Mucosa of descending colon (tissue), 3 donors: ENCODE measurements around the gene APOF. TPM values are rescaled to one million over a fixed set of nuclear protein-coding genes. Genes with fewer than 3 reads are reported as not detected.
A peak's percentile ranks its signal among the peaks of the same experiment; 100 is the strongest.
"Not testable (repeated sequence)": the region's sequence is repeated elsewhere in the genome, so short reads cannot be mapped to it uniquely, and the experiment has no call there.

Experiments
- ATAC-seq: fragments of 200-7000 bp; cut with Tn5 transposase; one replicate; pipeline ENCODE4 v1.9.1; 2020; ENCODE audit warnings: mild to moderate bottlenecking, moderate library complexity
- DNase-seq, 3 donors: peaks; one replicate each; pipeline ENCODE4 v3.0.0-alpha.2; 2020
- H3K36me3 ChIP-seq: fragments of 200-600 bp; one replicate; pipeline ENCODE4 v1.8.0; 2021; ENCODE audit warnings: low read depth, mild to moderate bottlenecking
- H3K4me1 ChIP-seq: fragments of 200-600 bp; one replicate; pipeline ENCODE4 v1.8.0; 2021; ENCODE audit warnings: low read depth, mild to moderate bottlenecking
- H3K4me3 ChIP-seq: fragments of 200-600 bp; one replicate; pipeline ENCODE4 v1.8.0; 2021; ENCODE audit warnings: mild to moderate bottlenecking
- H3K9me3 ChIP-seq: fragments of 200-600 bp; one replicate; pipeline ENCODE4 v1.8.0; 2021; ENCODE audit warnings: mild to moderate bottlenecking
- CTCF ChIP-seq: fragments of 200-600 bp; IDR thresholded peaks from one replicate; pipeline ENCODE4 v1.8.0; 2022; ENCODE audit warnings: antibody characterized with exemption, mild to moderate bottlenecking
- intact Hi-C, 2 donors: fragments of 100-400 bp; cut with DNase I in 1 of 2; cut with micrococcal nuclease in 1 of 2; formaldehyde crosslinking; loops; one replicate each; pipeline versions ENCODE4 v1.11.0 to v1.11.1; 2022; cut with DNase I, micrococcal nuclease
- total RNA-seq, 3 donors: library from RNA; stranded (reverse); fragmentation: NEBNext Ultra II Directional in 2 of 3; extraction: Animal tissue kit (Norgen Biotek cat#: 25700) in 2 of 3; gene quantifications; one replicate each; pipeline versions ENCODE4 v1.2.1 to v1.2.4, GENCODE V29; 2021 to 2023
- donor health status: DM: no; HTN: no; CAD: no; lungs with moderate emphysema.
- donor health status: DM: no; HTN: no; CAD: no.
- donor health status: DM: no; HTN: yes; CAD: no.

The APOF gene
- total RNA-seq, 3 donors from 2014 or later = not detected

GRCh38 chr12:56341616-56342015 is 21.0 kb downstream of the APOF start:
- H3K9me3 ChIP-seq = no peaks in the 10 kb centered on the region
- no peaks in the 10 kb centered on the region for H3K36me3 ChIP-seq
- ATAC-seq = no peak
- no peak overlapping the region for H3K4me3 ChIP-seq
- DNase-seq = no peak
- intact Hi-C loops = no loop called here
- no peak for TF ChIP-seq CTCF
- no peaks in the 10 kb centered on the region for H3K4me1 ChIP-seq

GRCh38 chr12:56339158-56339422 is 23.6 kb downstream of the APOF start:
- intact Hi-C loops = no loop called here
- Histone ChIP-seq H3K4me1 (no peaks in the 10 kb centered on the region), H3K36me3 (no peaks in the 10 kb centered on the region), H3K4me3 (no peak overlapping the region), H3K9me3 (no peaks in the 10 kb centered on the region)
- DNase-seq = no peak
- peak; percentile 9 for ATAC-seq
- no peak for TF ChIP-seq CTCF

DNA sequence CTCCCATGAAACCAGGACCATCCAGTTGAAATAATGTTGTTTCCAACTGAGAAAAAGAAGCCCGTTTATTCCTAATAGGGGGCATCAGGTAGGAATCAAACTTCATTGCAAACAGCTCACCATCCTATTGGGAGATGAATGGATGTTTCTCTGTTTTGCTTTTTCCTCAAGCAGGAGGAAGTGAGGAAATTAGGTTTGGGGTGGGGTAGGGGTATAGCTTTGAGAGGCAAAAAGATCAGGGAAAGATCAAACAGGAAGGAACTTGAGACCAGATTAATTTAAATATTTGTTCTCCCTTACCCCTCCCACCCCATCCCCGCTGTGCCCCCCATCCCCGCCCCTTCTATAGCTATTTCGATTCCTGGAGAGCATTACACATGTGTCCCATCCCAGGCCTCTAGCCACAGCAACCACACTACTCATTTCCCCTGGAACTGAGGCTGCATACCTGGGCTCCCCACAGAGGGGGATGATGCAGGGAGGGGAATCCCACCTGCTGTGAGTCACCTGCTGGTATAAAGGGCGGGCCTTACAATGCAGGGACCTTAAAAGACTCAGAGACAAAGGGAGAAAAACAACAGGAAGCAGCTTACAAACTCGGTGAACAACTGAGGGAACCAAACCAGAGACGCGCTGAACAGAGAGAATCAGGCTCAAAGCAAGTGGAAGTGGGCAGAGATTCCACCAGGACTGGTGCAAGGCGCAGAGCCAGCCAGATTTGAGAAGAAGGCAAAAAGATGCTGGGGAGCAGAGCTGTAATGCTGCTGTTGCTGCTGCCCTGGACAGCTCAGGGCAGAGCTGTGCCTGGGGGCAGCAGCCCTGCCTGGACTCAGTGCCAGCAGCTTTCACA is 24.1 kb downstream of the APOF start, which contains the start of gene IL23A:
Gene IL23A, plus strand, starts transcription at position 577 of the 850 bp plus-strand sequence. Its CDS starts 161 bp downstream, at position 738.
- no peaks in the 10 kb centered on the region for H3K36me3 ChIP-seq
- intact Hi-C loops = no loop called here
- no peak within 1 kb of the TSS for H3K4me3 ChIP-seq
- H3K4me1 ChIP-seq = no peaks in the 10 kb centered on the region
- no peaks in the 10 kb centered on the region for H3K9me3 ChIP-seq
- ATAC-seq (peak; percentile 16), DNase-seq (peak in 1 of 3 donors; percentile 24)
- TF ChIP-seq CTCF = no peak

GRCh38 chr12:56337753-56338251 is 24.9 kb downstream of the APOF start:
- TF ChIP-seq CTCF = no peak
- Histone ChIP-seq H3K9me3 (no peaks in the 10 kb centered on the region), H3K36me3 (no peaks in the 10 kb centered on the region), H3K4me1 (peaks cover 3% of the 10 kb centered on the region), H3K4me3 (no peak overlapping the region)
- ATAC-seq (no peak), DNase-seq (no peak)
- intact Hi-C loops = no loop called here

DNA sequence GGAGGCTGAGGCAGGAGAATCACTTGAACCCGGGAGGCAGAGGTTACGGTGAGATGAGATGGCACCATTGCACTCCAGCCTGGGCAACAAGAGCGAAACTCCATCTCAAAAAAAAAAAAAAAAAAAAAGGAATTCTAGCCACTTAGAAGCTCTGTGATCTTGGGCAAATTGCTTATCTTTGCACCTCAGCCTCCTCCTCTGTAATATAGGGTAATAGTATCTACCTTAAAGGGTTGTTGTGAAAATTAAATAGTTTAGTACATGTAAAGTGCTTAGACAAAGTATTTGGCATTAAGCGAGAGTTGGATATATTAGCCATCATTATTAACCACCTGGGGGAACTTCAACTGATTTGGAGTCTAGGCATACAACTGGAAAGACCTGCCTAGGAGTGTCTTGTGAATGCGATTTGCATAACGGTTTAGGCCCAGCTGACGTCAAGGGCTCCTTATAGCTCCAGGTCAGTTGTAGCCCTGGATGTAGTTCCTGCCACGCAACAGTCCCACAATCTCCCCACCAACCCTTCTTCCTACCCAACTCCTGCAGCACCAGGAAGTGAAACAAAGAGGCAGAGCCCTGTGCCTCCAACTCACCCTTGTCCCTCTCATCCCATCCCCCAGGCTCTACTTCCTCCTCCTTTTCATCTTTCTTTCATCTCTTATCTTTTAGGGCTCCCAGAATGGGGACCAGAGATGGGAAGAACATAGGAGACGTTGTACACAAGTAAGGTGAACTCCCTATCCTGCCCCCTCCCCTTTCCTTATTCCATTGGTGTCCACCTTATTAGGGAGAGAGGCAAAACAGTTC is 26.1 kb downstream of the APOF start:
- Histone ChIP-seq H3K9me3 (no peaks in the 10 kb centered on the region), H3K4me3 (no peak overlapping the region), H3K4me1 (peaks cover 4% of the 10 kb centered on the region), H3K36me3 (no peaks in the 10 kb centered on the region)
- TF ChIP-seq CTCF = no peak
- DNase-seq = peak in 1 of 3 donors; percentile 14
- ATAC-seq = no peak
- intact Hi-C loops = no loop called here

DNA sequence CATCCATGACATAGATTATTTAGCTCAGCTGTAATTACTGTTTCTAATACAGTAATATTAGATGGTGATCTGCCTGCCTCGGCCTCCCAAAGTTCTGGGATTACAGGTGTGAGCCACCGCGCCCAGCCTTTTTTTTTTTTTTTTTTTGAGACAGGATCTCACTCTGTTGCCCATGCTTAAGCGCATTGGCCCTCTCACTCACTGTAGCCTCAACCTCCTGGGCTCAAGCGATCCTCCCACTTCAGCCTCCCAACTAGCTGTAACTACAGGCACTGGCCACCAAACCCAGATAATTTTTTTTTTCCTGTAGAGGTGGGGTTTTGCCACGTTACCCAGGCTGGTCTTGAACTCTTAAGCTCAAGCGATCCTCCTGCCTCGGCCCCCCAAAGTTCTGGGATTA is 27.1 kb downstream of the APOF start:
- ATAC-seq, H3K4me3 ChIP-seq, H3K9me3 ChIP-seq, intact Hi-C loops, H3K36me3 ChIP-seq, DNase-seq, H3K4me1 ChIP-seq: not testable (repeated sequence)
